HG02642 (cell line): ENCODE measurements around the gene NR2F1-AS1.

Experiments used
- ATAC-seq: cut with Tn5 transposase; IDR thresholded peaks from one replicate; pipeline ENCODE4 v1.9.1; 2021; ENCODE audit warnings: mild to moderate bottlenecking; ENCODE audit not compliant: unreplicated experiment, poor library complexity

The NR2F1-AS1 gene

DNA sequence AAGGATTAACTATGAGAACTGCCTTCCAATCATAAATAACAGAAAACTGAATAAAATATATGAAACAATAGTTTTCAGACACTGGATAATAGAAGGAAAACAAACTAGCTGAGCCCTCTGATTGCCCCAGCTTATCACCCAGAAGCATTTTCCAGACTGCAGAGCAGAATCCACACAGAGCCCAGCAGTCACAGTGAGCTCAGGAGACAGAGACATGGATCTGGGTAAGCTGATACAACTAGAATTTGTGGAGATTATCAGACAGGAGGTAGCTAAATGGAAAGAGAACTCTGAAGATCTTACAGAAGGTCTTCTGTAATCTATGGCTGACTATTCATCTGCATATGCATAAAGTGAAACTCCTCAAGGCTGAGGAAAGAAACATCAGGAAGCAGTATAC is 128.8 kb downstream of the NR2F1-AS1 start:
- ATAC-seq, result no peak

DNA sequence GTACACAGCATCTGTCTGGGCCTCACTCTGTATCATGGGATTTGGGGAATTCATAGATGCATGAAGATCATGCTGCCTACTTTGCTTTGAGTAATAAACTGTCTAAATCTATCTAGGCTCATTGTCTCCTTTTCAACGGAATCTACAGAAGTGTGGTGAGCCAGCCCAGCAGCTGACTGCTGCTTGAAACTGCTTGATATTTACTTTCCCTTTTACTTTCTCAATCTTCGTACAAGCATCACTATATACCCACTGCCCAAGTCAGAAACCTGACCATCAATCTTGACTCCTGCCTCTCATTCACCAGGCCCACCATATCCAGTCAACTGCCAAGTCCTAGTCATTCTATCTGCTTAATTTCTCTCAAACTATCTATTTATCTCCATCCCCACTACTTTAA is 142.9 kb downstream of the NR2F1-AS1 start:
- no peak for ATAC-seq

DNA sequence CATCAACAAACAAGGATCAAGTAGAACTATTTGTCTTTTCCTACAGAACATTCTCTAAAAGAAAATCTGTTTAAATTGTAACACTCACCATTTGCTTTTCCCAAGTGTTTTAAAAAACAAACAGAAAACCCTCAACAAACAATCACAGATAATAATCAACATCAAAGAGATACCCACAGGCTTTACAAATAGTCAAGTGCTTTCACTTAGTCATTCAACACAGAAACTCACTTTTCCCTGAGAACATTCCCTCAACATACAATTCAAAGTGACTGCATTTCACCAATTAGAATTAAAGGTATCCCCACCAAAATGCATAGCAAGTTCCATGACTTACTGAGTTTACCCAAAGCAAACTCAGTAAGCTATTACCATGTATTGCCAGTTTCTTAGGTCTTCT is 144.9 kb downstream of the NR2F1-AS1 start:
- no peak for ATAC-seq

DNA sequence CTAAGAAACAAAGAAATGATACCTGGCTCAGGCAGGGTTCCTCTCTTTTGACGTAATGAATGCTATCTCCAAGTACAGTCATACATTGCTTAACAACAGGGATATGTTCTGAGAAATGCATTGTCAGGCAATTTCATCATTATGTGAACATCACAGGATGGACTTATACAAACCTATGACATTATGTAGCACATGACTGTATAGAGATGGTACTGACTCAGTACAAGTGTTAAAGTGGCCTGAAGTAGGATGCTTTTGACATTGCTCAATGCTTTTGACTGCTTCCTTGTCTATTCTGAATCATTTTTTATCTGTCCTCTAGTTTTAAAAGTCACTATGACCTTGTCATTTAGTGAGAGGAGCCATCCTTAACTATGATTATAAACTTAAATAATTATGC is 147.6 kb downstream of the NR2F1-AS1 start:
- no peak for ATAC-seq

DNA sequence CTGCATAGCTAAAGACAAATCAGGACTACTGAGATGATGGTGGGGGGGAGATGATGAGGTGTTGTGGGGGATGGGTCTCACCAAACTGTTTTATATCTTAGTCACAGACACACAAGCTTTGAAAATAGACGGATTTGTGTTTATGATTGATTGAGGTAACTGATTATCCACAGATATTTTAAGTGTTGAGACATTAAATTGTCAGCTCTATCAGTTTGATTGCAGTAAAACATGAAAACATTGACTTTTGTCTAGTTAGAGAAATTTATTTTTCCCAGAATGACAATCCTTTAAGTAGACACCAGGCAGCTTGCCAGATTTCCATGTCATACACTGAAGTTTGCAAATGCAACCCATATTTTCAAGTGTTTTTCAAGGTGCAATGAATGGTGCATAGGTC is 149.8 kb downstream of the NR2F1-AS1 start:
- ATAC-seq, result no peak

DNA sequence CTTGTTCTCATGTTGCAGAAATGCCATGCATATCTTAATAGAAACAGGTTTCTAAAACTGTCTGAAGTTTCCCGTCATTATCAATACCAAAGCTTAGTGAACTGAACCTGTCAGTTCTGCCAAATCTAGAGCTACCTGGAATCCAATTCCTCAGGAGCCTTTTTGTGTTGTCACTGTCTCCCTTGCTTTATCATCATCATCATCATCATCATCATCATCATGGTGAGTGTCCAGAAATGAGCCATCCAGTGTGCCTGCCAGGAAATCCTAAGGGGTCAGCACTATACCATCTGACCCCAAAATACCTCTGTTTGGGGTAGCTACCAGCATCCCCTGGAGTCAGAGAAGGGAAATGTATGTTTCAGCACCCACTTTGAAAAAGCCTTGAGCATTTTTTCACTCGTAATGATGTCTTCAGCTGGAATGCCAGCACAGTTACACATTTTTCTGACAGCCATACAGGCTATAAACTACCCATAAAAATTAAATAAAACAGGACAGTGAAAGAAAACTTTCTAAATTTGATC is 150.3 kb downstream of the NR2F1-AS1 start:
- ATAC-seq, result no peak

DNA sequence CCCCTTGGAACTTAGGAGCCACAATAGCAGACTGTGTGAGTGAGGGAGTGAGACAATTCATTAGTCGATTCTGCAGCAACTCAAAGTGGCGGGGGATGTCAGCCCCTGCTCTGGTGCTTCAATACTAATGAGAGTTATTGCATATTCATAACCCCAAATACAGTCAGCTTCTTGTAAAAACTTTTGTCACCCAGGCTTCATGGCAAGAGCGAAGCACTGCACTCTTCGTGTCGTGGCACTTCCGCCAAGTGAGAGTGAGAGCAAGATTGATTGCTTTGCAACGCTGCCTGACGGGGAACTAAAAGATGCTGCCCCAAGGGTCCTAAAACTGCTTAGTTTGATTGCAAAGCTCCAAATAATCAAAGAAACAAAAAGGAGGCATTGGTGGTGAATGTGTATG is 150.9 kb downstream of the NR2F1-AS1 start:
- ATAC-seq, result no peak

DNA sequence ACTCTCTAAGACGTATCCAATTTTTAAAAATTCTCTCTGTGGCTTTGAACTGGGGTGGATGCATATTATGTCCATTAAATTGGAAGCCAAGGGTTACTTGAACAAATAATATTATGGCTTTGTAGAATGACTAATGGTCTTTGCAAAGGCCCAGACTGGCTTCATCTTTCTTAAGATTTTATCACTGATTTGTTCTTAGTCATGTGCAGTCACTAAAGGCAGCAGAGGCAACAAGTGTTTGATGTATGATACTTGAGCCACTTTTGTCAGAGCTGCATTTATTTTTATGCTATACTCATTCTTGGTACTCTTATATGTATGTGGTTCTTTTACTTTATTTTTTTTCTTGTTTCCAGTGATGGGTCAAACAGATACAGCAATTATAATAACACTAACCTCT is 152.2 kb downstream of the NR2F1-AS1 start:
- ATAC-seq, result no peak

DNA sequence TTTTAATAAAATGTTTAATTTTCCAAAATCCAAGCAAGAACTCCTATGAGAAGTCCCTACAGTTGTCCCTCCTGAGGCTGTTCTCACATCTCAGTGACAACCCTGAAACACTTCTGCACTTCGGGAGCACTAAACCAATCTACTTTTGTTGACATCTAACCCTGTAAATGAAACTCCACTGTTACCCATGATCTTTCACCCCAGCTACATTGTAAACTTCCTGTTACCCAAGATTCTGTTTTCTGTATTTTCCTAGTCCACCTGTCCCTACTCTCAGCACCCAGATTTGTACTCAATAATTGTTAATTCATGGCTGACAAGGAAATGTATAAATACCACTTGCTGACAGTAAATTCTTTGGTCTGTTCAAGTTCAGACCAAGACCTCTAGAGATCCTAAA is 153.7 kb downstream of the NR2F1-AS1 start:
- no peak for ATAC-seq

DNA sequence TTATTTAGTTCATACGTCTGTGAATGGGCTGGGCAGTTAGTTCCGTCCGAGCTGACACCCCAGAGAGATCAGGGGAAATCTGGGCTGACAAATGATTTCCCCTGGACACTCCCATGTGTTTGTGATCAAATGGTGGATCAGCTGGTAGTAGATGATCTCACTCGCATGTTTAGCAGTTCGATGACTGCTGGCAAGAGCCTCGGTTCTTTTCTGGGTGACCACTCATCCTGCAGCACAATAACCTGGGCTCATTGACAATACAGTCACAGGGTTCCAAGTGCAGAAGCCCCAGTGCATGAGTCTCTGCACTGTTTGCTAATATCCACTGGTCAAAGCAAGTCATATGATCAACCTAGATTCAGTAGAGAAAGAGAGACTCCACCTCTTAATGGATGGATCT is 155.9 kb downstream of the NR2F1-AS1 start:
- ATAC-seq, result no peak

DNA sequence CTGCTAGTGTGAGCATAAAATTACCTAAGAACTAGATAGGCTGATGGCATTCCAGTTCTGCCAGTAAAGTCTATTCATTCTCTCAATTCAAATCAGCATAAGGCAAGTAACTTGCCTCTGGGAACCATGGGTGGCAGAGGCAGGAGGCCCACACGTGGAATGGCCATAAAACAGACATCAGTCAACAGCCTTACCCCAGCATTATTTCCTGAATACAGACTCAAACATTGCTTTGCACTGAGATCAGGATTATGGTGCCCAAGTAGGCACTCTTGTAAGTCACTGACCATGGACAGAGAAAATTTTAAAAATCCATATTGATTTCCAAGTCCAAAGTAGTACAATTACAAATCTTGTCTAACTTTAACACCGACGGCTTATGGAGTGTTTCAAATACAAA is 157.7 kb downstream of the NR2F1-AS1 start:
- no peak for ATAC-seq

DNA sequence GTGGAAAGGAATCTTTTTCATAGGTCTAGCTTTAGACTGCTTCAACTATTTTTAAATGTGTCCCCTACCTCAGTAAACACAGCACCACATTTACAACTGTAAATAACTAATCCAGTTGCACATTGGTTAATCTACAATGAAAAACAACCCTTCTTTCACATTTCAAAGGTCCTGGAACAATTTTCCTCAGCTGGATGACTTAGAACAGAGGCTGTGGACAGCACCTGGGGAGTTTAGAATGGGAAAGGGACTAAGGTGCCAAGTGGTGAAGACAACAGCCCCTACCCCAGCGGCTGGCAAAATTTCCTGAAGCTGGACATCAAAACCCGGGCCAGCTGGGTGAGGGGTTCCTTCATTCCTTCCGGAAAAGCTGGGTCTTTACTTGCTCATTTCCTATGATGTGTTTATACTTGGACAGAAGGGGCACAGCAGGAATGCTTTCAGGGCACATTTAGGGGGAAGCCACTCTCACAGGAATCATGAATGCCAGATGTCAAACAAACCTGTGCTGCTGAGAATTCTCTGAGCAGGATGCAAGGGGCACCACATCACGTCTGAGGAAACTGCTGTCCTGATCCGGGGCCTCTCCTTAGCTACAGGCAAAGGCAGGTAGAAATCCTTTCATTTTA is 158.3 kb downstream of the NR2F1-AS1 start:
- no peak for ATAC-seq

DNA sequence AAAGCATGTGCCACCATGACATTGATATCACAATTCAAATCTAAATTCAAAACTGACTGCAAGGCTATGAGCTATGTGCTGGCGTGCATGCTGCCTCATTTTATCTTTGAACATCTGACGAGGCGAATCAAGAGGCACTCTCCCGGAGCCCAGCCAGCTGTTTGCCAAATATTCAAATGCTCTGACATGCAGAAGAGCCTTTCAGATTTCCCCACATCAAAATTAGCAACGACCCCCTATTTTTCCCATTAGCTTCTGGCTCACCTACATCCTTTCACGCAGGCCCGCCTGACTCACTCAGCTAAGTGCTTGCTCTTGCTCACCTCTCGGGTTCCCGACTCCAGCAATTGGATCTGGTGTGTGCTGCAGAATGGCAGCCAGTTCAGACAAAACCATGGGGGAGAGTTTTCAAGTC is 159.0 kb downstream of the NR2F1-AS1 start:
- ATAC-seq, result no peak

DNA sequence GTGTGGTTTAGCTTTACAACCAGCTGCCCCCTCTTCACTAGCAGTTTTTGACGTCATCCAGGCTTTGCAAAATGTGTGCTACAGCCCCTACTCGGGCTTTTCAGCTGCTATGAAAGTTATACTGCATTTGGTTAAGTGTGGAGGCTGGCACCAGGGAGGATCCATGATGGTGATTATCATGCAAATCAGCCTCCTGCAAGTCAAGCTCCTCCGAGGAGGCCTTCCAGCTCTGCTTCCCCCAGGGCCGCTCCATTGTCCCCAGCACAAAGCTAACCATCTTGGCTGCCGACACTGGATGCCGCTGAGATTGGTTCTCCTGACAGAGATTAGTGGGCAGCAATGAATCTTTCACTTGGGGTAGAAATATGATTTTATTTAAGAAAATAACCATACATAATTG is 159.6 kb downstream of the NR2F1-AS1 start:
- no peak for ATAC-seq

DNA sequence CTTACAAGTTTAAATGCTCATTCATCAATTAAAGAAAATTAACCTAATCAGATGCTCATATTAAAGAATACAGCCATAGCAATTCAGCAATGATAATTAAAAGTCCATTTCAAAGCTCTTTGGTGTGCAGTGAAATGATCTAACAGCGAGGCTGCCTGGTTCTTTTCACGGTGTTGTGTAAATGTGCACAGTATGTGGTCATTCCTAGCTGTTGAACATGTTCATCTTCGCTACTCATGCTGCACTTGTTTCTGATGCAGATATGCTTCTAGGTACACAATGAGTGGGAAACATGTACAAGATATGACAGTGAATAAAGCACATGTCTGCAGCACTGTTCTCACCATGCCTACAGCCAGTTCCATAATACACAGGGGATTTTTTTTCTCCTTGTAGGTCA is 163.5 kb downstream of the NR2F1-AS1 start:
- ATAC-seq, result no peak

DNA sequence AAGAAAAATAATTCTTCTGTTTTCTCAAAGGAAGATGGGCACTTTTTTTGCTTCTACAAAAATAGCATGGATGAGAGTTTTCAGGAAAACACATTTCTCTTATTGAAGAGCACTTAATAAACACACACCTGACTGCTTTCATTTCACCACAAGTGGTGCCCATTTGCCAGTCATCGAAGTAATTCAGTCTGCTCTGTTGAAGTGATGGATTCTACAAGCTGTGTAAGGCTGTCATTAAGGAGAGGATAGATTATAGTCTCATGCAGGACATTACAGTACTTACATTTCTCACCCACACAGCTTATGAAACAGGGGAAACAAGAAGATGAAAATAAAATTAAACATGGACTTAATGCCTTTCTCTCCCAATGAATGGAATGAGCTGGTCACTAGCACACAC is 165.2 kb downstream of the NR2F1-AS1 start:
- no peak for ATAC-seq

DNA sequence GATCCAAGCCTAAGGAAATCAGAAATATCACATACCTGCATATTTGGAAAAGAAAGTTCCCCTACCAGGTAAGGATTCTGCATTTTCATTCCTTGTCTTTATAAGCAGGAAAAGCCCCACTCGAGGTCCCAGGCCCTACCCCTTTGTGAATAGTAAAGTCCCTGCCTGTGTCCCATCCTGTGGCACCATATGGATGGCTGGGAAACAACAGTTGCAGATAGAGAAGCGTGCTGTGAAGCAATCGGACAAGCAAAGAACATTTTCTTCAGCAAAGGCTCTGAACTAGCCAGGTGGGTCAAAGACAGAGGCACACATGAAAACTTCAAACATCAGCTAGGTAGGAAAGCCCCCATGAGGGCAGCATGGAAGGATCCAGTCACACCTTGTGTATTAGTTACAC is 169.3 kb downstream of the NR2F1-AS1 start:
- no peak for ATAC-seq

DNA sequence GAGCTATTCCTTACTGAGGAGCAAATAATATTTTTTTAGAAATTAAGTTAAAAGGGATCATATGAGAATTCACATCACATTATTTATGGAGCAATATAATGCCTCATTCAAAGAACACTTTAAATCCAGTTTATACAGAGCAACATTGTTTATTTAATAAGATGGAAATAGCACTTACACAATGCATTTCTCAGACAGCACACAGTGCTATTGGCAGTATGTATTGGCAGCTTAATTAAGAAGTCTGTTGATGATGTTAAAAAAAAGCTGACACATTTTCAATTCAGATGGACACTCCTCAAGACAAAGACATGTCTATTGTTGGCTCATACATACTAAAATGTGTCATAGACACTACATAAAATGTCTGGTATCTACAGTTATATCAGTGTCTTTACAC is 171.3 kb downstream of the NR2F1-AS1 start:
- ATAC-seq, result no peak

DNA sequence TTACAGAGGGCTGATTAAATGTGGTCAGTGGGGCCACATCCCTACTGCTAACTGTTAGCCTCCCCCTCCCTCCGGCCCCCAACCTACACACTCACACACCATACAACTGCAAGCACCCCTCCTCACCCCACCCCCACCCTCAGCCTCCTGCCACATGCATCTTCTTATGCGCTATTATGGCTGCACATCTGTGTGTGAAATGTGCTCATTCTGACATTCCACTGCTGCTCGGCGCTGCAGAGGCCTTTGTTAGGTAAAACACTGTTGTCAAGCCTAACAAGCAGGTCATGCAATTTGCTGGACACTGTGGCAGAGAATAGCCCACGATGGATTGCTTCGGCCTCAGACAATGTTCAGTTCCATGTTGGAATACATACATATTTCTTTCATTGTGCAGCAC is 173.6 kb downstream of the NR2F1-AS1 start:
- no peak for ATAC-seq

DNA sequence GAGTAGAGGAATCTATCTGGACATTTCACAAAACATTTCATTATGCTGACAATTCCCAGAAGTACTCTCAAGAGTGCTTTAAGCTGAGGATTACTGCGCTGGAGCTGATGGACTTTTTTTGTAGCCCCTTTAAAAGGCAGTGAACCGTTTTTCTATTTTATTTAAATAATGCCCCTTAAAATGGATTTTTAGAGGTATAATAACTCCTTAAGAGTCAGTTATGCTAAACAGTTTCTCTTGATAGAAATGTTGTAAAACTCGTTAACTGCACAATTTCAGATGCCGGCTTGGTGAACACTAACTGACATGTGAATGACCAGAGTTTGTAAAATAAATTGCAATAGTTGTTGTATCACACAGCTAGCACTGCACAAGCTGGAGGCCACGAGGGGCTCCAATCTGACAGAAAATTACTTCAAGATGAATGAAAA is 174.0 kb downstream of the NR2F1-AS1 start:
- ATAC-seq, result no peak

DNA sequence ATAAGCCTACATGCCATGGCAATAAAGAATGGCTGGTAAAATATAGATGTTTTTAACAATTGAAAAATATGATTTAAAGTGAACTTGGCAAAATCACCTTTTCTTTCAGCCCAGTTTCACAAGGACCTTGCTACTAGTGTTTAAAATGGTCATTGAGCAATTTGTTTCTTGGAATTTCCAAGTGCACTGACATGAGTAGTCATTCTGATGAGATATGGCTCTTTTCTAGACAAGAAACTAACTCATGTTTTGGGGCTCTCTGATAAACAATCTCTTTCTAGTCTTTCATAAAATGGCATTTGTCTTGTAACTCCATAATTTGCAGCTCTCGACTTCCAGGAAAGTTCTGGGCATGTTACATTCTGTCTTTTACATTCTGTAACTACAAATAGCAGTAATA is 176.8 kb downstream of the NR2F1-AS1 start:
- ATAC-seq, result no peak

DNA sequence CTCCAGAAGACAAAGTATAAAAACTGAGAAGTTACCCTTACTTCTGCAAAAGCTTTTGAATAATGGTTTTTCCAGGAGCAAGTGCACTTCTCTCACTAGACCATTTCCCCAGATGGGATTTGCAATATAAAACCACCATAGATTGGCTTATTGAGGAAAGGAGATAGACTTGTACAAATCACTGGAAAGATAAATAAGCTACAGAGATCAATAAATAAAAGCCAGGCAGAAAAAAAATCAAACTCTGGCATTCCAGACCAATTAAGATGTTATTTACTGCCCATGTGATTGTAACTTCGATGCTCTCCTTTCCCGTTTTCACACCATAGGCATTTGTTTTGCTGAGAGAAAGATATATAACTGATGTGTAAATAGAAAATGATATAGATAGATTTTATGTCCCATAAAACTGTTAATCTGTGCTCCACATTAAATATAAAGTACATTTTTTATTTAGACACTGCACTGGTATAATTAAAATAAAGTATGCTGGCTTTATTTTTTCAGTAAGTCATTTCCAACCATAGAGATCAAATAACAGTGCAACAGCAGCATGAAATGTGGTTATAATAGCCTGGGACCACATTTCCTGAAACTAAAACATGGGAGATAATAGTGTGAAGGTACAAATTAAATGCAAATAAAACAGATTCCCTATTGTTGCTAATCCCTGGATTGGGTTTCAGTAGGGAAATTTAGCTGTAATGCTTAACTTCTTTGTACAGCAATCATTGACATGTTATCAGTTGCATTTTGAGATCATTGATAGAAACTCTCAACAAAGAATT is 177.7 kb downstream of the NR2F1-AS1 start:
- no peak for ATAC-seq
